ENCODE data around the gene NMRAL1. TPM values are rescaled to one million over a fixed set of nuclear protein-coding genes. Genes with fewer than 3 reads are reported as not detected.
A peak's percentile ranks its signal among the peaks of the same experiment; 100 is the strongest.

The NMRAL1 gene
- total RNA-seq, 1 experiment from 2014 or later = 2.2 TPM

DNA sequence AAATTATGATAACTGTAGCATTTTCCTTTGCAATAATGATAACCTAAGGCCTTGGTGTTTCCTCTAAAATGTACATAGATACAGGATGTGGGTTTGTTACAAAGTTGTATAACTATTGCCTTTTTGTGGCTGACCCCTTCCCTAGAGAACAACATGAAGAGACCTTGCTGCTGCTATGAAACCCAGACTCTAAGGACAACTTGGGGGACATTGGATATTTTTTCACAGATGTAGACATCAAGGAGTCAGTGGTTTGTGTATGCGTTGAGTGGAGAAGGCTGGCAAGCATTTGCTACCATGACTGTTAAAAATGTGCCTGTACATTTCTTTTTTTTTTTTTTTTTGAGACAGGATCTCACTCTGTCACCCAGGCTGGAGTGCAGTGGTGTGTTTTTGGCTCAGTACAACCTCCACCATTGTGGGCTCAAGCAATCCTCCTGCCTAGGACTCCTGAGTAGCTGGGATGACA lies 14.1 kb upstream of the NMRAL1 start:
- DNase-seq = no peak
- H3K9me3 ChIP-seq (replicated peaks) = no peaks in the 10 kb centered on the region
- no peaks in the 10 kb centered on the region for H3K27me3 ChIP-seq
- H3K4me1 ChIP-seq = no peaks in the 10 kb centered on the region
- no peak overlapping the region for H3K27ac ChIP-seq
- no peak overlapping the region for H3K4me3 ChIP-seq
- no peaks in the 10 kb centered on the region for H3K36me3 ChIP-seq

GRCh38 chr16:4487955-4488498 lies 13.6 kb upstream of the NMRAL1 start:
- Histone ChIP-seq H3K36me3 (no peaks in the 10 kb centered on the region), H3K4me1 (no peaks in the 10 kb centered on the region), H3K27me3 (no peaks in the 10 kb centered on the region), H3K9me3 (replicated peaks) (no peaks in the 10 kb centered on the region), H3K27ac (no peak overlapping the region), H3K4me3 (no peak overlapping the region)
- no peak for DNase-seq

DNA sequence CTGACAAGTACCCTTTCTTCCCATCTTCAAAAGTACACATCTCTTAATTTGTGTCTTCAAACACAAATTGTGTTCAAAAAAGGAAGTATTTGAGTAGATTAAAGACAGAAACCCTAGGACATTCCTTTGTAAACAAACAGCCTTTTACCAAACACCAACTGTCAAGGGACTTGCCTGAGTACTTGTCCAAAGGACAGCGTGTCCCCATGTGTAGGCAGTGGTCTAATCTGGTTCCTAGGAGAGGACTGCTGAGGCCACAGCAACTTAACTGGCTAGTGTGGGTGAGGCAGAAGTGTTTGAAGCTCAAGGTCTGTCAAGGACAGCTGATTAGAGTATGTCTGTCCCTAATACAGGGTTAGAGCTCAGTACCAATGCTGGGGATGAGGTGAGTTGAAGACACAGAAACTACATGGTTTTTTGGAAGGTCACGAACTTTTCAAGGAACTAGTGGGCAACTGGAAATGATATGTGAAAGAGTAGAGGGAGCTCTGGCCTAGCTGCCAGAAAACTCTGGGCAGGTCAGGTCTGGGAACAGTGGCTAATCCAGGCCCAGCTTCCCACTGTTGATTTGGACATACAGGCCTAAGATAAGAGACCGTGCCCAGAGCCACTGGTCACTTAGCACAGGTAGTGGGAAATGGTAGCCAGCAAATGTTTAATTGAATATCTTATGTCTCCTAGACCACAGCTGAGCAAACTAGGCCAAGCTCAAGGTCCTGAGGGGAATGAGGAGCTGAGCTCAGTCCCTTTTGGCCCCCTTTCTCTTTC lies 11.9 kb upstream of the NMRAL1 start:
- H3K27me3 ChIP-seq = no peaks in the 10 kb centered on the region
- no peak overlapping the region for H3K4me3 ChIP-seq
- no peak for DNase-seq
- H3K27ac ChIP-seq = no peak overlapping the region
- H3K4me1 ChIP-seq = no peaks in the 10 kb centered on the region
- H3K9me3 ChIP-seq (replicated peaks) = no peaks in the 10 kb centered on the region
- H3K36me3 ChIP-seq = no peaks in the 10 kb centered on the region

GRCh38 chr16:4481963-4482362 lies 7.5 kb upstream of the NMRAL1 start:
- Histone ChIP-seq H3K27ac (no peak overlapping the region), H3K9me3 (replicated peaks) (no peaks in the 10 kb centered on the region), H3K4me3 (no peak overlapping the region), H3K27me3 (no peaks in the 10 kb centered on the region), H3K36me3 (no peaks in the 10 kb centered on the region), H3K4me1 (no peaks in the 10 kb centered on the region)
- DNase-seq = no peak

DNA sequence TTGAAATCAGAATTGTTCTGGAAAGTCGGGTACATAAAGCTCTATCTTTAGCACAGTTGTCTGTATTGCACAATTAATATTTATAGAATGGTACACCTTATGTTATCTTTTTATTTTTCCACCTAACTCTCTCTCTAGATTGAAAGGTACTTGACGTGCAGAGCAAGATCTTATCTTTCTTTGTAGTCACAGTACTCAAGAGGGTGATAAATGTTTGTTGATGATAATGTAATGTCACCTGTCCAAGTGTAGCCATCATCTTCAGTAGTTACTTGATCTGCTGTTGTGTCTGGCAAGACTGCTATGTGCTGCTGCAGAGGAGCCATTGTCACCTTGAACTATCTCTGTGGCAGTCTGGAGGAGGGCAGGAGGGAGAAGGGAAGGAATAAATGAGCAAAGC lies 7.1 kb upstream of the NMRAL1 start:
- Histone ChIP-seq H3K27ac (no peak overlapping the region), H3K4me3 (no peak overlapping the region), H3K9me3 (replicated peaks) (no peaks in the 10 kb centered on the region), H3K36me3 (no peaks in the 10 kb centered on the region), H3K27me3 (no peaks in the 10 kb centered on the region), H3K4me1 (no peaks in the 10 kb centered on the region)
- DNase-seq = no peak

- no peak for DNase-seq
- Histone ChIP-seq H3K9me3 (replicated peaks) (no peaks in the 10 kb centered on the region), H3K4me3 (no peak overlapping the region)
These were observed 3.5 kb upstream of the NMRAL1 start for GRCh38 chr16:4477966-4478365.

GRCh38 chr16:4475880-4476788 lies 1.7 kb upstream of the NMRAL1 start, which contains the start of gene HMOX2:
Gene HMOX2 (plus strand): TSS chr16:4476398. CDS start chr16:4505525, 29,127 bp downstream.
- no peaks in the 10 kb centered on the region for H3K9me3 ChIP-seq (replicated peaks)
- no peak within 1 kb of the TSS for H3K27ac ChIP-seq
- no peaks in the 10 kb centered on the region; the same call in 1 of the 2 replicates for H3K4me1 ChIP-seq
- DNase-seq = peak; percentile 87 to 93
- H3K36me3 ChIP-seq = no peaks in the 10 kb centered on the region
- H3K27me3 ChIP-seq = no peaks in the 10 kb centered on the region
- H3K4me3 ChIP-seq = peak within 1 kb of the TSS; percentile 73

More at GRCh38 chr16:4477966-4478365, 3.5 kb upstream of the NMRAL1 start:
- no peaks in the 10 kb centered on the region for H3K36me3 ChIP-seq
- no peak overlapping the region for H3K27ac ChIP-seq
- no peaks in the 10 kb centered on the region; the same call in 1 of the 2 replicates for H3K4me1 ChIP-seq
- H3K27me3 ChIP-seq = no peaks in the 10 kb centered on the region

- DNase-seq = no peak
- H3K4me1 ChIP-seq = no peaks in the 10 kb centered on the region; the same call in 1 of the 2 replicates
- H3K4me3 ChIP-seq = no peak overlapping the region
- no peak overlapping the region for H3K27ac ChIP-seq
- no peaks in the 10 kb centered on the region for H3K9me3 ChIP-seq (replicated peaks)
- H3K27me3 ChIP-seq = no peaks in the 10 kb centered on the region
- H3K36me3 ChIP-seq = no peaks in the 10 kb centered on the region
These were observed 1.5 kb downstream of the NMRAL1 start for GRCh38 chr16:4472880-4473279.

- no peaks in the 10 kb centered on the region for H3K27me3 ChIP-seq
- H3K4me3 ChIP-seq = no peak overlapping the region
- DNase-seq = no peak
- no peak overlapping the region for H3K27ac ChIP-seq
- no peaks in the 10 kb centered on the region for H3K9me3 ChIP-seq (replicated peaks)
- no peaks in the 10 kb centered on the region; the same call in 1 of the 2 replicates for H3K4me1 ChIP-seq
- H3K36me3 ChIP-seq = no peaks in the 10 kb centered on the region
These were observed 2.6 kb downstream of the NMRAL1 start for GRCh38 chr16:4471869-4472268.

GRCh38 chr16:4468972-4469371 lies 5.5 kb downstream of the NMRAL1 start:
- Histone ChIP-seq H3K9me3 (replicated peaks) (no peaks in the 10 kb centered on the region), H3K4me3 (no peak overlapping the region), H3K4me1 (no peaks in the 10 kb centered on the region), H3K27ac (no peak overlapping the region), H3K36me3 (no peaks in the 10 kb centered on the region), H3K27me3 (no peaks in the 10 kb centered on the region)
- DNase-seq = no peak

DNA sequence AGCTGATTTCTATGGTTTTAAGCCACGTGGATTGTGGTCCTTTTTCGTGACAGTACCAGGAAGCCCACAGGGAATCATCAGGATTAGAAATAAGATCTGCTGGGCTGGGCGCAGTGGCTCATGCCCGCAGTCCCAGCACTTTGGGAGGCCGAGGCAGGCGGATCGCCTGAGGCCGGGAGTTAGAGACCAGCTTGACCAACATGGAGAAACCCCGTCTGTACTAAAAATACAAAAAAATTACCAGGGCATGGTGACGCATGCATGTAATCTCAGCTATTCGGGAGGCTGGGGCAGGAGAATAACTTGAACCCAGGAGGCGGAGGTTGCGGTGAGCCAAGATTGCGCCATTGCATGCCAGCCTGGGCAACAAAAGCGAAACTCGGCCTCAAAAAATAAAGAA lies 6.5 kb downstream of the NMRAL1 start:
- Histone ChIP-seq H3K4me3 (no peak overlapping the region), H3K36me3 (no peaks in the 10 kb centered on the region), H3K9me3 (replicated peaks) (no peaks in the 10 kb centered on the region), H3K4me1 (no peaks in the 10 kb centered on the region), H3K27me3 (no peaks in the 10 kb centered on the region), H3K27ac (no peak overlapping the region)
- no peak for DNase-seq

DNA sequence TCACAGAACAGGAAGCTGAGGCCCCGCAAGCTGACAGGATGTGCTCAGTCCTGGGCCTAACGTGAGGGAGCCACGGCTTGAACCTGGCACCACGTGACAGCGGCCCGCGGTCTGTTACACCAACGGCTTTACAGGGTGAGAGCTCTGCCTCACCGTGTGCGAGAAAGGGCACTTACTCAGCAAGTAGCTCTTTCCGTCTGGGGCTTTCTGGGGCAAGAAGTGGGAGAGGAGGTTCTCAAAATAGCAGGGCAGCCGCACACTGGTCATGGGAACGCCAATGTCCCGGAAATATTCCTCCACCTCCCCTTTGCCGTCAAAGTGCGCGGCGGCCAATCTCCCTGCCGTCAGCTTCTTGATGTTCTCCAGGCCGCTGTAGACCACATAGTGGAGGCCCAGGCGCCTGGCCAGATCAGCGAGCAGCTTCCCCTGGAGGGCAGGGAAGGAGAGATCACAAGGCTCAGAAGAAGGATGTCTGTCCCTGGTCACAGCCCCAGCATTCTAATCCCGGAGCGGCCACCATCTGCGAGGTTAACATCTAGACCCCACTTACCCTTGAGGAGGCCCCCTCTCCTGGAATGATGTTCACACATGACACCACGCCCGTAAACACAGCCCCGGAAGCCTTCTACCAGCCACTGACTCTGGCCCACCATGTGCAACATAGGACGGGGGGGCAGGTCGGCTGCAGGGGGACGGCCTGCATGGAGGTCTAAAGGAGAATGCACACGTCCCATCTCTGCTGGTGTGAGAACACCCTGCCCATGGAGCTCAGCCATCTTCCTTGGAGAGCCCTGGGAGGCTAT lies 8.2 kb downstream of the NMRAL1 start:
- H3K9me3 ChIP-seq (replicated peaks) = no peaks in the 10 kb centered on the region
- no peak overlapping the region for H3K4me3 ChIP-seq
- H3K27me3 ChIP-seq = no peaks in the 10 kb centered on the region
- no peak for DNase-seq
- no peaks in the 10 kb centered on the region for H3K36me3 ChIP-seq
- H3K4me1 ChIP-seq = no peaks in the 10 kb centered on the region
- no peak overlapping the region for H3K27ac ChIP-seq

- Histone ChIP-seq H3K27ac (no peak overlapping the region), H3K9me3 (replicated peaks) (no peaks in the 10 kb centered on the region), H3K36me3 (peaks cover 2% of the 10 kb centered on the region; the same call in 1 of the 2 replicates), H3K27me3 (no peaks in the 10 kb centered on the region), H3K4me3 (no peak overlapping the region), H3K4me1 (no peaks in the 10 kb centered on the region)
- no peak for DNase-seq
These were observed 10.8 kb downstream of the NMRAL1 start for GRCh38 chr16:4463522-4464163.
